Liver (tissue), 9 donors: ENCODE data around the gene PIAS4. TPM values are rescaled to one million over a fixed set of nuclear protein-coding genes. Genes with fewer than 3 reads are reported as not detected.

Experiments
- DNase-seq: peaks from one replicate; pipeline ENCODE4 v3.0.0-alpha.2; 2017; ENCODE audit warnings: low spot score
- H3K27ac ChIP-seq, 2 donors: one replicate each; pipeline ENCODE4 v1.7.0; 2013; ENCODE audit warnings: inconsistent platforms in 2 of 2, low read length in 2 of 2, control low read depth in 1 of 2, low read depth in 1 of 2, mild to moderate bottlenecking in 1 of 2
- H3K27me3 ChIP-seq, 4 donors: one replicate each; pipeline versions ENCODE4 v1.6.1 to v1.7.0; 2013; ENCODE audit warnings: low read length in 3 of 4, inconsistent platforms in 1 of 4, mild to moderate bottlenecking in 1 of 4, moderate library complexity in 1 of 4; ENCODE audit not compliant: control insufficient read depth in 4 of 4, insufficient read depth in 4 of 4
- H3K36me3 ChIP-seq, 4 donors: one replicate each; pipeline versions ENCODE4 v1.6.1 to v1.7.0; 2013; ENCODE audit warnings: low read length in 3 of 4, mild to moderate bottlenecking in 3 of 4, low read depth in 1 of 4, moderate library complexity in 1 of 4; ENCODE audit not compliant: control insufficient read depth in 4 of 4, insufficient read depth in 3 of 4
- H3K4me1 ChIP-seq, 4 donors: one replicate each; pipeline versions ENCODE4 v1.6.1 to v1.7.0; 2013; ENCODE audit warnings: low read length in 3 of 4, mild to moderate bottlenecking in 3 of 4, moderate library complexity in 1 of 4; ENCODE audit not compliant: control insufficient read depth in 4 of 4, insufficient read depth in 4 of 4
- H3K4me3 ChIP-seq, 3 donors: one replicate each; pipeline versions ENCODE4 v1.6.1 to v1.7.0; 2013; ENCODE audit warnings: low read length in 3 of 3, control low read depth in 1 of 3, low read depth in 1 of 3, mild to moderate bottlenecking in 1 of 3
- H3K9ac ChIP-seq, 2 donors: one replicate each; pipeline ENCODE4 v1.7.0; 2013; ENCODE audit warnings: low read length in 2 of 2, mild to moderate bottlenecking in 2 of 2, moderate library complexity in 2 of 2, control low read depth in 1 of 2, low read depth in 1 of 2
- H3K9me3 ChIP-seq, 4 donors: one replicate each; pipeline versions ENCODE4 v1.6.1 to v1.7.0; 2013; ENCODE audit warnings: low read length in 3 of 4; ENCODE audit not compliant: control insufficient read depth in 4 of 4
- CTCF ChIP-seq: fragments of 150-350 bp; IDR thresholded peaks from 2 replicates; pipeline ENCODE4 v1.5.1; 2017; ENCODE audit warnings: improper control_type of control experiment, low read depth, low read length; ENCODE audit not compliant: missing input control
- EGR1 ChIP-seq, 2 donors: IDR thresholded peaks; 2 replicates each; pipeline ENCODE4 v1.6.1; 2016 to 2018; ENCODE audit warnings: antibody characterized with exemption in 2 of 2, low read depth in 2 of 2
- FOXA1 ChIP-seq: IDR thresholded peaks from 2 replicates; pipeline ENCODE4 v1.6.1; 2016; ENCODE audit warnings: antibody characterized with exemption
- FOXA2 ChIP-seq: IDR thresholded peaks from 2 replicates; pipeline ENCODE4 v1.6.1; 2016; ENCODE audit warnings: antibody characterized with exemption
- GABPA ChIP-seq, 2 donors: IDR thresholded peaks in 1 of 2; conservative IDR thresholded peaks in 1 of 2; 2 replicates each; pipeline ENCODE4 v1.6.1; 2016; ENCODE audit warnings: antibody characterized with exemption in 2 of 2, mild to moderate bottlenecking in 1 of 2, moderate library complexity in 1 of 2
- HNF4A ChIP-seq, 2 donors: conservative IDR thresholded peaks; 2 replicates each; pipeline ENCODE4 v1.6.1; 2016; ENCODE audit warnings: antibody characterized with exemption in 2 of 2, mild to moderate bottlenecking in 2 of 2
- HNF4G ChIP-seq: IDR thresholded peaks from 2 replicates; pipeline ENCODE4 v1.6.1; 2016; ENCODE audit warnings: antibody characterized with exemption
- JUND ChIP-seq, 2 donors: IDR thresholded peaks; 2 replicates each; pipeline ENCODE4 v1.6.1; 2016; ENCODE audit warnings: antibody characterized with exemption in 2 of 2
- NR2F2 ChIP-seq: IDR thresholded peaks from 2 replicates; pipeline ENCODE4 v1.6.1; 2016; ENCODE audit warnings: antibody characterized with exemption
- RAD21 ChIP-seq, 2 donors: IDR thresholded peaks; 2 replicates each; pipeline ENCODE4 v1.6.1; 2016; ENCODE audit warnings: antibody characterized with exemption in 2 of 2, mild to moderate bottlenecking in 2 of 2
- RXRA ChIP-seq, 2 donors: IDR thresholded peaks; 2 replicates each; pipeline ENCODE4 v1.6.1; 2017 to 2018; ENCODE audit warnings: antibody characterized with exemption in 2 of 2, mild to moderate bottlenecking in 1 of 2
- SP1 ChIP-seq: IDR thresholded peaks from 2 replicates; pipeline ENCODE4 v1.6.1; 2018; ENCODE audit warnings: antibody characterized with exemption, mild to moderate bottlenecking
- TAF1 ChIP-seq: conservative IDR thresholded peaks from 2 replicates; pipeline ENCODE4 v1.6.1; 2016; ENCODE audit warnings: antibody characterized with exemption, mild to moderate bottlenecking
- YY1 ChIP-seq: IDR thresholded peaks from 2 replicates; pipeline ENCODE4 v1.6.1; 2016; ENCODE audit warnings: antibody characterized with exemption, mild to moderate bottlenecking
- ZBTB33 ChIP-seq: IDR thresholded peaks from 2 replicates; pipeline ENCODE4 v1.6.1; 2016; ENCODE audit warnings: antibody characterized with exemption
- WGBS: extraction: QIAGEN DNeasy Blood & Tissue Kit; methylation state at CpG from one replicate; pipeline ENCODE4 v1.1.7; 2013; 5-methylcytosine and 5-hydroxymethylcytosine counted together
- polyA plus RNA-seq, 2 donors: library from polyadenylated mRNA; stranded (reverse) in 1 of 2; unstranded in 1 of 2; fragments of 200-250 nt in 1 of 2; fragments of >200 nt in 1 of 2; fragmentation: Nextera tagmentation in 1 of 2; extraction: Ambion mirVana in 1 of 2; gene quantifications; one replicate each; pipeline versions ENCODE4 v1.2.1 to v1.2.3, GENCODE V29; 2013 to 2015
- total RNA-seq, 2 donors: library from RNA; depleted of rRNA; stranded (reverse); fragments of >200 nt; gene quantifications; one replicate each; pipeline ENCODE4 v1.2.3, GENCODE V29; 2014
- TF ChIP-seq, protein P1 (sequence below): IDR thresholded peaks from 2 replicates; pipeline ENCODE4 v1.6.1; 2016; ENCODE audit warnings: antibody characterized with exemption
- TF ChIP-seq, protein P2 (sequence below): IDR thresholded peaks from 2 replicates; pipeline ENCODE4 v1.6.1; 2016; ENCODE audit warnings: antibody characterized with exemption, mild to moderate bottlenecking
- TF ChIP-seq, protein P3 (sequence below): IDR thresholded peaks from 2 replicates; pipeline ENCODE4 v1.6.1; 2016; ENCODE audit warnings: antibody characterized with exemption
- donor health status: healthy.
- donor health status: healthy.
- donor health status: healthy.
- donor health status: healthy.
- donor health status: healthy.

PIAS4 gene
- total and polyA plus RNA-seq, 4 donors: 5.6 to 14.1 (median 10.6) TPM

DNA sequence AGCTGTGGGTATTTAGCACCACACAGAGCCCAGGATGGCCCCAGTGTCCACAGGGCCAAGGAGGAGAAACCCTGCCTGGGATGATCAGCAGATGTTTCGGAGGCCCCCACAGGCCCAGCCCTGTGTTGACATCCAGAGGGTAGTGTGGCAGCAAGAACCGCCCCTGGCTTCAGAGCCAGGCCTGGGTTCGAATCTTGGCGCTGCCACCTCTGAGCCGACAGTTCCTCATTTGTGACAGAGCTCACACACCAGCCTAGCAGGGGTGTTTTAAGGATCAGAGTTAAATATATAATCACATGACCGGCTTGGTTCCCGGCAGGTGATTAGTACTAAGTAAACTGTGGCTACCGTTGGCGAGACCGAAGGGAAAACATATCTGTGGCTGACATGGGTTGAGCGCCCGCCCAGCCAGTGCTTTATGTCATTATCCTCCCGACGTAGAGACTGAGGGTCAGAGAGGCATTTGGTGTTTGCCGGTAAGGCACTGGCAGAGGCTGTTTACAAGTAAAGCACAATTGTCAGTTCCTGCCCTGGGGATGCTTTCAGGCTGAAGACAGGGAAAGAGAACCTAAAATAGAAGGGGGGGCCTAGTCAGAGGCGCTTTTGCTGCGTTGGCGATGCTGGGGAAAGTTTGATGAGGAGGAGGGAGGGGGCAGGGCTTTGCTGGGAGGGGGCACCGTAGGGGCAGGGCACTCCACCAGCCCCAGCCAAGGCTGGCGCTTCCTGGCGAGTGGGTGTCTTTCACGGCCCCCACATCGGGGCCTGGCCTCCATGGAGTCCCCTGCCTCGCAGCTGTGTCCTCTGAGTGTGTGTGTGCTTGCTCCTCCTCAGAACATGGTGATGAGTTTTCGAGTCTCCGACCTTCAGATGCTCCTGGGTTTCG, 4.8 kb downstream of the PIAS4 start:
- Histone ChIP-seq H3K27ac (peak overlapping the region; percentile 75 to 78), H3K9ac (peak overlapping the region in 1 of 2 donors; percentile 12), H3K4me3 (no peak overlapping the region), H3K36me3 (peaks cover 0 to 17% (median 9%) of the 10 kb centered on the region in 4 donors), H3K9me3 (no peaks in the 10 kb centered on the region), H3K27me3 (no peaks in the 10 kb centered on the region), H3K4me1 (peaks cover 26 to 80% (median 52%) of the 10 kb centered on the region in 4 donors)
- 60% methylated on average over 27 of the region's 27 CpGs for WGBS
- TF ChIP-seq FOXA1: peak; percentile 84
- peak; percentile 24 to 37 for TF ChIP-seq RAD21 (IDR thresholded peaks at IDR 0.05)
- no peak for TF ChIP-seq CTCF
- TF ChIP-seq FOXA2: peak; percentile 92
- TF ChIP-seq HNF4G: no peak
- TF ChIP-seq ZBTB33: no peak
- TF ChIP-seq, protein P1, sequence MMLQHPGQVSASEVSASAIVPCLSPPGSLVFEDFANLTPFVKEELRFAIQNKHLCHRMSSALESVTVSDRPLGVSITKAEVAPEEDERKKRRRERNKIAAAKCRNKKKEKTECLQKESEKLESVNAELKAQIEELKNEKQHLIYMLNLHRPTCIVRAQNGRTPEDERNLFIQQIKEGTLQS: no peak
- peak; percentile 73 for TF ChIP-seq YY1
- TF ChIP-seq RXRA (IDR thresholded peaks at IDR 0.05): peak; percentile 77 to 91
- TF ChIP-seq NR2F2: no peak
- TF ChIP-seq JUND (IDR thresholded peaks at IDR 0.05): peak in 1 of 2 donors; percentile 43
- no peak for TF ChIP-seq EGR1 (IDR thresholded peaks at IDR 0.05; ENCODE audit: low read depth in 2 of 2)
- TF ChIP-seq SP1: peak; percentile 67
- no peak for TF ChIP-seq TAF1
- peak in 1 of 2 donors; percentile 30 for TF ChIP-seq GABPA (IDR thresholded peaks at IDR 0.05 in 1 of 2, conservative IDR thresholded peaks at IDR 0.05 in 1 of 2)
- TF ChIP-seq, protein P2, sequence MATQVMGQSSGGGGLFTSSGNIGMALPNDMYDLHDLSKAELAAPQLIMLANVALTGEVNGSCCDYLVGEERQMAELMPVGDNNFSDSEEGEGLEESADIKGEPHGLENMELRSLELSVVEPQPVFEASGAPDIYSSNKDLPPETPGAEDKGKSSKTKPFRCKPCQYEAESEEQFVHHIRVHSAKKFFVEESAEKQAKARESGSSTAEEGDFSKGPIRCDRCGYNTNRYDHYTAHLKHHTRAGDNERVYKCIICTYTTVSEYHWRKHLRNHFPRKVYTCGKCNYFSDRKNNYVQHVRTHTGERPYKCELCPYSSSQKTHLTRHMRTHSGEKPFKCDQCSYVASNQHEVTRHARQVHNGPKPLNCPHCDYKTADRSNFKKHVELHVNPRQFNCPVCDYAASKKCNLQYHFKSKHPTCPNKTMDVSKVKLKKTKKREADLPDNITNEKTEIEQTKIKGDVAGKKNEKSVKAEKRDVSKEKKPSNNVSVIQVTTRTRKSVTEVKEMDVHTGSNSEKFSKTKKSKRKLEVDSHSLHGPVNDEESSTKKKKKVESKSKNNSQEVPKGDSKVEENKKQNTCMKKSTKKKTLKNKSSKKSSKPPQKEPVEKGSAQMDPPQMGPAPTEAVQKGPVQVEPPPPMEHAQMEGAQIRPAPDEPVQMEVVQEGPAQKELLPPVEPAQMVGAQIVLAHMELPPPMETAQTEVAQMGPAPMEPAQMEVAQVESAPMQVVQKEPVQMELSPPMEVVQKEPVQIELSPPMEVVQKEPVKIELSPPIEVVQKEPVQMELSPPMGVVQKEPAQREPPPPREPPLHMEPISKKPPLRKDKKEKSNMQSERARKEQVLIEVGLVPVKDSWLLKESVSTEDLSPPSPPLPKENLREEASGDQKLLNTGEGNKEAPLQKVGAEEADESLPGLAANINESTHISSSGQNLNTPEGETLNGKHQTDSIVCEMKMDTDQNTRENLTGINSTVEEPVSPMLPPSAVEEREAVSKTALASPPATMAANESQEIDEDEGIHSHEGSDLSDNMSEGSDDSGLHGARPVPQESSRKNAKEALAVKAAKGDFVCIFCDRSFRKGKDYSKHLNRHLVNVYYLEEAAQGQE: peak; percentile 35
- TF ChIP-seq, protein P3, sequence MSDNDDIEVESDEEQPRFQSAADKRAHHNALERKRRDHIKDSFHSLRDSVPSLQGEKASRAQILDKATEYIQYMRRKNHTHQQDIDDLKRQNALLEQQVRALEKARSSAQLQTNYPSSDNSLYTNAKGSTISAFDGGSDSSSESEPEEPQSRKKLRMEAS: no peak
- peak; percentile 21 to 65 for TF ChIP-seq HNF4A (conservative IDR thresholded peaks at IDR 0.05)
- DNase-seq: no peak
